H1 (cell line): Measurements from ENCODE around the gene SLC12A6. TPM values are rescaled to one million over a fixed set of nuclear protein-coding genes. Genes with fewer than 3 reads are reported as not detected.

ENCODE experiments used
- CTCF ChIA-PET: fragments of 300-600 bp; sonication (Branson Sonifier 250); formaldehyde crosslinking; loops from one replicate; lab custom pipeline; 2021; ENCODE audit not compliant: partially characterized antibody; lab: Charles Lee
- POLR2A ChIA-PET: fragments of 300-600 bp; sonication (Branson Sonifier 250); formaldehyde crosslinking; loops from one replicate; lab custom pipeline; 2021; ENCODE audit warnings: inconsistent platforms; ENCODE audit not compliant: partially characterized antibody; lab: Charles Lee
- DNase-seq, 2 experiments: peaks; one replicate each; pipeline versions ENCODE4 v3.0.0 to v3.0.0-alpha.2; 2010 to 2022; ENCODE audit warnings: low spot score in 2 of 2, low read depth in 1 of 2, mixed read lengths in 1 of 2
- FAIRE-seq: peaks from 2 replicates; lab custom pipeline; 2011; peaks lifted over from hg19 to GRCh38; lab: Jason Lieb, UNC
- H2AFZ ChIP-seq: 2 replicates; pipeline ENCODE4 v1.8.1; 2012; ENCODE audit warnings: low read length, inconsistent platforms
- H2AK5ac ChIP-seq: 2 replicates; pipeline ENCODE4 v1.6.1; 2013; ENCODE audit warnings: low read depth, low read length
- H2BK120ac ChIP-seq: replicated peaks from 2 replicates; pipeline ENCODE3; 2013; ENCODE audit warnings: low read depth, low read length, inconsistent platforms
- H2BK12ac ChIP-seq: 2 replicates; pipeline ENCODE4 v1.6.1; 2013; ENCODE audit warnings: low read depth, low read length
- H2BK15ac ChIP-seq: 2 replicates; pipeline ENCODE4 v1.6.1; 2013; ENCODE audit warnings: low read length
- H2BK20ac ChIP-seq: 2 replicates; pipeline ENCODE4 v1.6.1; 2013; ENCODE audit warnings: low read length
- H2BK5ac ChIP-seq: 2 replicates; pipeline ENCODE4 v1.6.1; 2013; ENCODE audit warnings: low read depth, low read length
- H3K14ac ChIP-seq: 2 replicates; pipeline ENCODE4 v1.6.1; 2013; ENCODE audit warnings: inconsistent platforms; ENCODE audit not compliant: insufficient read length
- H3K18ac ChIP-seq: 2 replicates; pipeline ENCODE4 v1.6.1; 2013; ENCODE audit warnings: low read length; ENCODE audit errors: extremely low read depth
- H3K23ac ChIP-seq: 2 replicates; pipeline ENCODE4 v1.6.1; 2013; ENCODE audit warnings: inconsistent platforms; ENCODE audit not compliant: insufficient read length
- H3K23me2 ChIP-seq: 2 replicates; pipeline ENCODE4 v1.6.1; 2013; ENCODE audit warnings: low read depth, low read length
- H3K27ac ChIP-seq: 2 replicates; pipeline ENCODE4 v1.6.1; 2011; ENCODE audit warnings: low read depth, low read length, inconsistent platforms
- H3K27me3 ChIP-seq, 4 experiments: replicated peaks in 1 of 4; 1 replicate in 1 of 4; 2 replicates in 3 of 4; pipeline versions ENCODE4 v1.6.1 to v1.8.1; 2011 to 2013; ENCODE audit warnings: low read length in 3 of 4, mild to moderate bottlenecking in 3 of 4, inconsistent platforms in 2 of 4, mixed read lengths in 2 of 4, moderate library complexity in 1 of 4; ENCODE audit not compliant: control insufficient read depth in 3 of 4, insufficient read depth in 3 of 4; ENCODE audit errors: extremely low read depth in 1 of 4
- H3K36me3 ChIP-seq, 4 experiments: 2 replicates each; pipeline versions ENCODE4 v1.6.1 to v1.8.1; 2011 to 2013; ENCODE audit warnings: mild to moderate bottlenecking in 4 of 4, low read length in 3 of 4, moderate library complexity in 2 of 4, control low read depth in 1 of 4, inconsistent platforms in 1 of 4; ENCODE audit not compliant: insufficient read depth in 4 of 4, control insufficient read depth in 2 of 4
- H3K4ac ChIP-seq: replicated peaks from 2 replicates; pipeline ENCODE3; 2013; ENCODE audit warnings: low read length, low read depth, mixed read lengths, inconsistent platforms; ENCODE audit not compliant: insufficient read length
- H3K4me1 ChIP-seq, 4 experiments: replicated peaks in 1 of 4; 1 replicate in 1 of 4; 2 replicates in 3 of 4; pipeline versions ENCODE4 v1.6.1 to v1.8.1; 2011 to 2013; ENCODE audit warnings: low read length in 3 of 4, inconsistent platforms in 2 of 4, mixed read lengths in 1 of 4; ENCODE audit not compliant: insufficient read depth in 4 of 4, control insufficient read depth in 3 of 4
- H3K4me2 ChIP-seq, 2 experiments: 2 replicates each; pipeline versions ENCODE4 v1.6.1 to v1.8.1; 2011 to 2013; ENCODE audit warnings: low read depth in 2 of 2, low read length in 2 of 2, control low read depth in 1 of 2, inconsistent platforms in 1 of 2, mild to moderate bottlenecking in 1 of 2; ENCODE audit not compliant: insufficient read depth in 1 of 2
- H3K4me3 ChIP-seq, 4 experiments: fragments of 200-600, 300-600 bp in 1 of 4; sonication (generic), shearing (Covaris generic), sonication (Bioruptor Twin) in 1 of 4; 2 replicates each; pipeline versions ENCODE4 v1.5.1 to v1.8.1; 2011 to 2016; ENCODE audit warnings: low read length in 4 of 4, low read depth in 3 of 4, control low read depth in 2 of 4, inconsistent platforms in 2 of 4, mild to moderate bottlenecking in 2 of 4, mixed read lengths in 1 of 4, moderate library complexity in 1 of 4; ENCODE audit not compliant: insufficient read depth in 2 of 4; ENCODE audit errors: extremely low read depth in 1 of 4
- H3K56ac ChIP-seq: replicated peaks from 2 replicates; pipeline ENCODE3; 2013; ENCODE audit warnings: low read depth, mild to moderate bottlenecking, mixed read lengths, low read length, inconsistent platforms; ENCODE audit not compliant: insufficient read length
- H3K79me1 ChIP-seq: 2 replicates; pipeline ENCODE4 v1.6.1; 2013; ENCODE audit warnings: low read depth, low read length, control low read depth
- H3K79me2 ChIP-seq, 2 experiments: 2 replicates each; pipeline versions ENCODE4 v1.6.1 to v1.8.1; 2012 to 2013; ENCODE audit warnings: low read length in 2 of 2, mild to moderate bottlenecking in 2 of 2, inconsistent platforms in 1 of 2; ENCODE audit not compliant: insufficient read depth in 2 of 2, control insufficient read depth in 1 of 2
- H3K9ac ChIP-seq, 4 experiments: replicated peaks in 1 of 4; 1 replicate in 1 of 4; 2 replicates in 3 of 4; pipeline versions ENCODE4 v1.6.1 to v1.8.1; 2011 to 2013; ENCODE audit warnings: low read depth in 3 of 4, low read length in 3 of 4, control low read depth in 2 of 4, mild to moderate bottlenecking in 2 of 4, moderate library complexity in 2 of 4, inconsistent platforms in 1 of 4; ENCODE audit errors: extremely low read depth in 1 of 4
- H3K9me3 ChIP-seq, 2 experiments: 2 replicates each; pipeline versions ENCODE4 v1.6.1 to v1.8.1; 2012 to 2013; ENCODE audit warnings: mild to moderate bottlenecking in 2 of 2, moderate library complexity in 2 of 2, control low read depth in 1 of 2, inconsistent platforms in 1 of 2, low read depth in 1 of 2, low read length in 1 of 2, mixed read lengths in 1 of 2; ENCODE audit not compliant: insufficient read depth in 2 of 2
- H4K20me1 ChIP-seq, 2 experiments: replicated peaks in 1 of 2; 2 replicates each; pipeline versions ENCODE3 to v1.8.1; 2011 to 2013; ENCODE audit warnings: inconsistent platforms in 2 of 2, low read length in 2 of 2, mild to moderate bottlenecking in 1 of 2; ENCODE audit not compliant: insufficient read depth in 2 of 2, control insufficient read depth in 1 of 2
- H4K5ac ChIP-seq: 2 replicates; pipeline ENCODE4 v1.6.1; 2013; ENCODE audit warnings: low read length, low read depth, mixed read lengths, inconsistent platforms; ENCODE audit not compliant: insufficient read length
- H4K8ac ChIP-seq: 2 replicates; pipeline ENCODE4 v1.8.0; 2013; ENCODE audit warnings: mild to moderate bottlenecking, moderate library complexity, low read length, inconsistent platforms; ENCODE audit not compliant: insufficient read depth; ENCODE audit errors: extremely low read depth
- H4K91ac ChIP-seq: replicated peaks from 2 replicates; pipeline ENCODE3; 2013; ENCODE audit warnings: low read length, mixed read lengths, inconsistent platforms; ENCODE audit not compliant: insufficient read length
- CEBPB ChIP-seq: IDR thresholded peaks from 2 replicates; pipeline ENCODE4 v1.6.1; 2012; ENCODE audit warnings: low read depth, low read length
- CTBP2 ChIP-seq: IDR thresholded peaks from 2 replicates; pipeline ENCODE4 v1.7.0; 2011; ENCODE audit warnings: borderline replicate concordance, mild to moderate bottlenecking, moderate library complexity, mixed read lengths, low read length; ENCODE audit not compliant: insufficient read depth, insufficient read length
- EP300 ChIP-seq, 2 experiments: IDR thresholded peaks; 1 replicate in 1 of 2; 2 replicates in 1 of 2; pipeline ENCODE4 v1.6.1; 2011 to 2012; ENCODE audit warnings: low read depth in 2 of 2, low read length in 2 of 2, mild to moderate bottlenecking in 2 of 2, borderline replicate concordance in 1 of 2, inconsistent platforms in 1 of 2, moderate library complexity in 1 of 2
- HDAC2 ChIP-seq, 2 experiments: fragments of 300-600 bp in 1 of 2; sonication (generic) in 1 of 2; IDR thresholded peaks; 2 replicates each; pipeline ENCODE4 v1.6.1; 2011 to 2012; ENCODE audit warnings: low read depth in 2 of 2, low read length in 2 of 2, mild to moderate bottlenecking in 2 of 2, moderate library complexity in 2 of 2, borderline replicate concordance in 1 of 2, inconsistent platforms in 1 of 2
- HDAC6 ChIP-seq: IDR thresholded peaks from one replicate; pipeline ENCODE4 v1.7.1; 2012; ENCODE audit warnings: low read depth, mild to moderate bottlenecking, inconsistent platforms, low read length, moderate library complexity
- NANOG ChIP-seq: IDR thresholded peaks from 2 replicates; pipeline ENCODE4 v1.6.1; 2011; ENCODE audit warnings: low read length, low read depth, mild to moderate bottlenecking, inconsistent platforms; ENCODE audit not compliant: insufficient read depth, poor library complexity, severe bottlenecking
- POLR2AphosphoS5 ChIP-seq: IDR thresholded peaks from 2 replicates; pipeline ENCODE4 v1.6.1; 2011; ENCODE audit warnings: low read depth, low read length
- POU5F1 ChIP-seq: IDR thresholded peaks from 2 replicates; pipeline ENCODE4 v1.6.1; 2011; ENCODE audit warnings: low read depth, mild to moderate bottlenecking, low read length, moderate library complexity
- RAD21 ChIP-seq, 2 experiments: IDR thresholded peaks in 1 of 2; conservative IDR thresholded peaks in 1 of 2; 2 replicates each; pipeline ENCODE4 v1.6.1; 2011; ENCODE audit warnings: low read depth in 2 of 2, low read length in 2 of 2, improper control_type of control experiment in 1 of 2, inconsistent platforms in 1 of 2, mild to moderate bottlenecking in 1 of 2, moderate library complexity in 1 of 2
- RFX5 ChIP-seq: IDR thresholded peaks from 2 replicates; pipeline ENCODE4 v1.6.1; 2011; ENCODE audit warnings: low read depth, low read length, improper control_type of control experiment, borderline replicate concordance
- TEAD4 ChIP-seq: IDR thresholded peaks from 2 replicates; pipeline ENCODE4 v1.6.1; 2012; ENCODE audit warnings: low read depth, low read length, inconsistent platforms, mixed read lengths
- WGBS, 2 experiments: shearing (Covaris generic) in 1 of 2; methylation state at CpG; one replicate each; pipeline versions ENCODE4 v1.1.6 to v1.1.7; 2013 to 2015; ENCODE audit warnings: low lambda C conversion rate in 2 of 2, mixed read lengths in 2 of 2, inconsistent platforms in 1 of 2, low coverage in 1 of 2, missing lambda C conversion rate in 1 of 2; ENCODE audit not compliant: insufficient replicate concordance in 2 of 2, insufficient coverage in 1 of 2, insufficient read length in 1 of 2; ENCODE audit errors: extremely low coverage in 1 of 2, missing lambda C conversion rate in 1 of 2; 5-methylcytosine and 5-hydroxymethylcytosine counted together
- polyA plus RNA-seq, 7 experiments: library from polyadenylated mRNA; depleted of rRNA in 3 of 7; stranded (reverse) in 5 of 7; unstranded in 2 of 7; fragments of >200 nt in 5 of 7; fragments of 200-250 nt in 2 of 7; gene quantifications; 1 replicate in 5 of 7; 2 replicates in 1 of 7; 4 replicates in 1 of 7; pipeline versions ENCODE4 v1.2.1 to v1.2.3, GENCODE V29; 2011 to 2013; ENCODE audit warnings: missing spikeins in 2 of 7, mixed read lengths in 2 of 7
- total RNA-seq: library from RNA; stranded (reverse); fragmentation: NEBNext Ultra II Directional; extraction: Animal tissue kit (Norgen Biotek cat#: 25700); gene quantifications from 2 replicates; pipeline ENCODE4 v1.2.1, GENCODE V29; 2021

Gene SLC12A6
- total and polyA plus RNA-seq, 2 of the 8 experiments (the other 6 are each of a cell fraction or from before 2014, with no cell fraction given): 9.2 to 11.1 TPM

DNA sequence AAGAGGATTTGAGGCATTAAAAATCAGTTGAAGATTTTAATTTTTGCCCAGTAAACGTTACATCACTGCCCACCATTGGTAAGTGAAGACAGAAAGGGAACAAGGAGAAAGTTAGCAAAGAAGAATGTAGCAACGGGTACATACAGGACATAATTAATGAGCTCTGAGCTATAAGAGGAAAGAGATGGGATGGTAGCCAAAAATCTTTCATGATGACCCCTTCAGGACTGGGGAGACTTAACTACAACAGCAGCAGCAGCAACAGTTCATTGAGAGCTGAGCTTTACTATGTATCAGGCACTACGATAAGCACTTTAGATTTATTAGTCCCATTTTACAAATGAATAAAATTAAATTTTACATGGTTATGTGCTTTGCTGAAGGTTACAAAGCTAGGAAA is 94.4 kb downstream of the SLC12A6 start:
- no peak overlapping the region for H3K18ac ChIP-seq
- H4K8ac ChIP-seq: no peak overlapping the region
- H2BK12ac ChIP-seq: no peak overlapping the region
- no peak overlapping the region for H2BK15ac ChIP-seq
- peaks cover 0 to 3% (median under 1%) of the 10 kb centered on the region in 4 experiments; a peak in 3 of 7 replicates for H3K4me1 ChIP-seq
- POLR2A ChIA-PET: no interaction called here
- no peaks in the 10 kb centered on the region for H3K9me3 ChIP-seq
- WGBS, 2 experiments: 98% methylated on average over 3 of the region's 3 CpGs; no CpG with 5 or more reads in 1 of the 2 experiments
- FAIRE-seq: no peak
- H3K23ac ChIP-seq: no peak overlapping the region
- H2BK20ac ChIP-seq: 0 out of 2 replicates have a peak overlapping the region, but pooled peaks have one; percentile 57
- no peaks in the 10 kb centered on the region for H4K20me1 ChIP-seq
- H4K91ac ChIP-seq: no peak overlapping the region
- H3K9ac ChIP-seq: no peak overlapping the region
- H4K5ac ChIP-seq: no peak overlapping the region
- H3K4me2 ChIP-seq: no peak overlapping the region
- H3K27ac ChIP-seq: no peak overlapping the region
- no peak overlapping the region for H2BK5ac ChIP-seq
- H3K36me3 ChIP-seq: peaks cover 0 to 6% (median 0%) of the 10 kb centered on the region in 4 experiments; a peak in 2 of 8 replicates
- H2BK120ac ChIP-seq: no peak overlapping the region
- H2AK5ac ChIP-seq: no peak overlapping the region
- DNase-seq: no peak
- H3K23me2 ChIP-seq: no peaks in the 10 kb centered on the region
- peaks cover 0 to 1% (median 0%) of the 10 kb centered on the region in 4 experiments; a peak in 1 of 7 replicates for H3K27me3 ChIP-seq
- H3K4me3 ChIP-seq: no peak overlapping the region
- no peaks in the 10 kb centered on the region for H3K79me1 ChIP-seq
- H3K79me2 ChIP-seq: no peaks in the 10 kb centered on the region
- CTCF ChIA-PET: interaction anchor here (0.7 to 5.6 kb wide), 10 partner anchors 10 to 142 kb away, joined by 3 to 41 read pairs (median 6); partner anchors contain the start of gene EMC7
- H3K4ac ChIP-seq: no peak overlapping the region
- H3K56ac ChIP-seq: no peak overlapping the region
- no peak overlapping the region for H3K14ac ChIP-seq
- H2AFZ ChIP-seq: no peak overlapping the region
- no peak for TF ChIP-seq NANOG
- no peak for TF ChIP-seq RFX5
- no peak for TF ChIP-seq HDAC6
- no peak for TF ChIP-seq EP300 (IDR thresholded peaks at IDR 0.05; ENCODE audit: borderline replicate concordance in 1 of 2, low read depth in 2 of 2, low read length in 2 of 2)
- TF ChIP-seq CTBP2: no peak
- no peak for TF ChIP-seq CEBPB
- TF ChIP-seq HDAC2 (IDR thresholded peaks at IDR 0.05; ENCODE audit: borderline replicate concordance in 1 of 2, low read depth in 2 of 2, low read length in 2 of 2): no peak
- no peak for TF ChIP-seq TEAD4
- no peak for TF ChIP-seq POLR2AphosphoS5
- no peak for TF ChIP-seq RAD21 (IDR thresholded peaks at IDR 0.05 in 1 of 2, conservative IDR thresholded peaks at IDR 0.05 in 1 of 2; ENCODE audit: low read depth in 2 of 2, low read length in 2 of 2)
- TF ChIP-seq POU5F1: no peak
